PFSK-1 (cell line): Measurements from ENCODE around the gene PRLR.

ENCODE experiments used
- FOXP2 ChIP-seq: optimal IDR thresholded peaks from 2 replicates; pipeline ENCODE3; 2011; ENCODE audit warnings: borderline replicate concordance, control low read depth, inconsistent platforms; ENCODE audit not compliant: insufficient read depth; ENCODE audit errors: extremely low read length, extremely low read depth
- POLR2AphosphoS5 ChIP-seq: IDR thresholded peaks from 2 replicates; pipeline ENCODE4 v1.6.1; 2012; ENCODE audit warnings: low read depth, mild to moderate bottlenecking, control low read depth, low read length, moderate library complexity
- SIN3A ChIP-seq: IDR thresholded peaks from 2 replicates; pipeline ENCODE4 v1.6.1; 2012; ENCODE audit warnings: mild to moderate bottlenecking, low read length, moderate library complexity, borderline replicate concordance; ENCODE audit not compliant: insufficient read depth
- TAF1 ChIP-seq: IDR thresholded peaks from 2 replicates; pipeline ENCODE4 v1.6.1; 2012; ENCODE audit warnings: low read length, control low read depth, borderline replicate concordance; ENCODE audit not compliant: insufficient read depth
- TF ChIP-seq, protein P1 (sequence below), 2 experiments: IDR thresholded peaks; 2 replicates each; pipeline versions ENCODE4 v1.6.1 to v1.8.0; 2011 to 2012; ENCODE audit warnings: low read depth in 2 of 2, low read length in 2 of 2, control low read depth in 1 of 2, inconsistent platforms in 1 of 2, mild to moderate bottlenecking in 1 of 2, moderate library complexity in 1 of 2; ENCODE audit not compliant: insufficient read depth in 1 of 2

Gene PRLR

DNA sequence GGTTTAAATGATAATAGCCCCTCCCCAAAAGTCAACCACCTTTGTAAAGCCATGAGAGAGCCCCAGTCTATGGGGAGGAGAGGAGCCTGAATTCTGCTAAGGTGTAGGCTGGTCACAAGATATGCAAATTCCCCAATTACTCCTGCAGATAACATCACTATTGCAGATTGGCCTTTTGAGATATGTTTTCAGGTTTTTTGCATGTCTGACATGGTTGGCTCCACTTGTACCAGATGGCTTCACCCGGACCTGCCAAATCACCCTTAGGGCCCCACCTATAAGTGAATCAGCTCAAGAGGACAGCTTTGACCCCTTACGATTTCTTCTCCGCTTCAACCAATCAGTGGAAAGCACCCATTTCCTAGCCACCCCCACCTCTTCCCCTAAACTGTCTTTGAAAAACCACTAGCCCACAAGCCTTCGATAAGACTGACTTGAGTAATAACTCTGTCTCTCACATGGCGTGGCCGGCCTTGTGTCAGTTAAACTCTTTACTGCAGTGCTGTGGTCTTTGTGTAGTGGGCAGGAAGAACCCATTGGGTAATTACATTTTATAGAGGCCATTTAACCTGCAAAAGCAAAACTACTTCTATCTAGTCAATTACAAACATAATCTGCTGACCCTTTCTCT lies 69.7 kb downstream of the PRLR start:
- TF ChIP-seq FOXP2 (no peak), POLR2AphosphoS5 (no peak), TAF1 (no peak), SIN3A (no peak)
- TF ChIP-seq, protein P1, sequence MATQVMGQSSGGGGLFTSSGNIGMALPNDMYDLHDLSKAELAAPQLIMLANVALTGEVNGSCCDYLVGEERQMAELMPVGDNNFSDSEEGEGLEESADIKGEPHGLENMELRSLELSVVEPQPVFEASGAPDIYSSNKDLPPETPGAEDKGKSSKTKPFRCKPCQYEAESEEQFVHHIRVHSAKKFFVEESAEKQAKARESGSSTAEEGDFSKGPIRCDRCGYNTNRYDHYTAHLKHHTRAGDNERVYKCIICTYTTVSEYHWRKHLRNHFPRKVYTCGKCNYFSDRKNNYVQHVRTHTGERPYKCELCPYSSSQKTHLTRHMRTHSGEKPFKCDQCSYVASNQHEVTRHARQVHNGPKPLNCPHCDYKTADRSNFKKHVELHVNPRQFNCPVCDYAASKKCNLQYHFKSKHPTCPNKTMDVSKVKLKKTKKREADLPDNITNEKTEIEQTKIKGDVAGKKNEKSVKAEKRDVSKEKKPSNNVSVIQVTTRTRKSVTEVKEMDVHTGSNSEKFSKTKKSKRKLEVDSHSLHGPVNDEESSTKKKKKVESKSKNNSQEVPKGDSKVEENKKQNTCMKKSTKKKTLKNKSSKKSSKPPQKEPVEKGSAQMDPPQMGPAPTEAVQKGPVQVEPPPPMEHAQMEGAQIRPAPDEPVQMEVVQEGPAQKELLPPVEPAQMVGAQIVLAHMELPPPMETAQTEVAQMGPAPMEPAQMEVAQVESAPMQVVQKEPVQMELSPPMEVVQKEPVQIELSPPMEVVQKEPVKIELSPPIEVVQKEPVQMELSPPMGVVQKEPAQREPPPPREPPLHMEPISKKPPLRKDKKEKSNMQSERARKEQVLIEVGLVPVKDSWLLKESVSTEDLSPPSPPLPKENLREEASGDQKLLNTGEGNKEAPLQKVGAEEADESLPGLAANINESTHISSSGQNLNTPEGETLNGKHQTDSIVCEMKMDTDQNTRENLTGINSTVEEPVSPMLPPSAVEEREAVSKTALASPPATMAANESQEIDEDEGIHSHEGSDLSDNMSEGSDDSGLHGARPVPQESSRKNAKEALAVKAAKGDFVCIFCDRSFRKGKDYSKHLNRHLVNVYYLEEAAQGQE (IDR thresholded peaks at IDR 0.05; ENCODE audit: insufficient read depth in 1 of 2, low read depth in 2 of 2, low read length in 2 of 2) = no peak

GRCh38 chr5:35159370-35159742 lies 70.9 kb downstream of the PRLR start:
- TF ChIP-seq TAF1 (no peak), POLR2AphosphoS5 (no peak), FOXP2 (no peak), SIN3A (no peak)
- TF ChIP-seq, protein P1 (IDR thresholded peaks at IDR 0.05; ENCODE audit: insufficient read depth in 1 of 2, low read depth in 2 of 2, low read length in 2 of 2) = no peak

DNA sequence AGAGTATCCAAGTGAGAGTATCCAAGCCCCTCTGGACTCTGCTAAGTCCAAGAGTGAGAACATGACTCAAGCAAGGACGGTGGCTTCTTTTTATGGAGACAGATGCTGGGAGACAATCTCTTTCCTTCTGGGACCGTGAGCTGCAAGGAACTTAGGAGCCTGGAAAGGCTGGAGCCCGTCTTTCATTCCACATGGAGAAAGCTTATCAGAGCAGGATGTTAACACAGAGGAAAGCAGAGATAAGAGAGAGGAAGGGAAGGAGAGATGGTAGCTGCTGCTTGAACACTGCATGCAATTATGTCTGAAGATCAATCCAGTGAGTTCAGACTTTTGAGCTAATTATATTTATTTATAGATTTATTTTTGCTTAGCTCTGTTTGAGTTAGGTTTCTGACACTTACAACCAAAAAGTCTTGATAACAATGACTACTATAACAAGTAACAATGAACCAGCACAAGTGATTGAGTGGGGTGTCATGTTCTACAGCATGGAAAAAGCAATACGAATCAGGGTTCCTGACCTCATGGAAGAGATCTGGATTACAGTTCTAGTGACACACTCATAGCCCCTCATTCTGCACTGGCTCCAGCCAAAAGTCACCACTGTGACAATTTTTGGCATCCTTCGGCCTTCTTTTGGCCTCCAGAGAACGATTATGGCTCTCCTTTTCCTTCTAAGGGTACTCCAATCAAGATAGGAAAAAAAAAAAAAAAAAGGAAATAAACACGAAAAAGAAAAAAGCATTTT lies 71.5 kb downstream of the PRLR start:
- TF ChIP-seq TAF1 (no peak), FOXP2 (no peak), POLR2AphosphoS5 (no peak), SIN3A (no peak)
- TF ChIP-seq, protein P1 (IDR thresholded peaks at IDR 0.05; ENCODE audit: insufficient read depth in 1 of 2, low read depth in 2 of 2, low read length in 2 of 2) = no peak

DNA sequence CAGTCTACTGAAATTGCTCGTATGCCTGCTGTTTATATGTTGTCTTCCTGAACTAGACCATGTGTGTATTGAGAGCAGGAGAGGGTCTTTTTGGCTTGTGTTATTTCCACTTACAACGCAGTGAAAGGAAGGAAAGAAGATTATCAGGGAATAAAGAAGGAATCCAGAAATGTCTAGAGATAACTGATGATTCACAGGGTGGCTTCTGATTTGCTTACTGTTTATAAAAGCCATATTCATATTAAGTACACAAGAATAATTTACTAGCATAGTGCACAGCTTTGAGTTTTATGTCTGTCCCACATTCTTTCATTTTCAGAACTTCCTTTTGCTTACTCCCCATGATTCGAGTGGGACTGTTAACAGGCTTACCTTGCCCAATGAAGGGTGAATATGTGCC lies 72.1 kb downstream of the PRLR start:
- no peak for TF ChIP-seq POLR2AphosphoS5
- no peak for TF ChIP-seq FOXP2
- TF ChIP-seq, protein P1 (IDR thresholded peaks at IDR 0.05; ENCODE audit: insufficient read depth in 1 of 2, low read depth in 2 of 2, low read length in 2 of 2) = no peak
- TF ChIP-seq SIN3A = no peak
- no peak for TF ChIP-seq TAF1
